Dendritic cell treated with granulocyte-macrophage colony-stimulating factor and Interleukin-4, amounts not matched to agents 40 ng/mL and 50 ng/mL, for 4 days (primary cell): ENCODE results near the gene TAB3.
"Not testable (repeated sequence)": the region's sequence is repeated elsewhere in the genome, so short reads cannot be mapped to it uniquely, and the experiment has no call there.

Experiments
- H3K27ac Mint-ChIP-seq: one replicate; pipeline ENCODE4 v1.8.0; 2022; ENCODE audit warnings: mild to moderate bottlenecking, mixed read lengths
- H3K27me3 Mint-ChIP-seq: one replicate; pipeline ENCODE4 v1.8.0; 2022; ENCODE audit warnings: mild to moderate bottlenecking, mixed read lengths
- H3K36me3 Mint-ChIP-seq: one replicate; pipeline ENCODE4 v1.8.0; 2022; ENCODE audit warnings: low read depth, mixed read lengths
- H3K4me1 Mint-ChIP-seq: one replicate; pipeline ENCODE4 v1.8.0; 2022; ENCODE audit warnings: low read depth, mixed read lengths
- H3K4me3 Mint-ChIP-seq: one replicate; pipeline ENCODE4 v1.8.0; 2022; ENCODE audit warnings: mild to moderate bottlenecking, moderate library complexity, mixed read lengths
- H3K9me3 Mint-ChIP-seq: one replicate; pipeline ENCODE4 v1.8.0; 2022; ENCODE audit warnings: mixed read lengths
- intact Hi-C: fragments of 100-400 bp; cut with micrococcal nuclease; formaldehyde crosslinking; loops from one replicate; pipeline ENCODE4 v1.15.0; 2022

Gene TAB3

DNA sequence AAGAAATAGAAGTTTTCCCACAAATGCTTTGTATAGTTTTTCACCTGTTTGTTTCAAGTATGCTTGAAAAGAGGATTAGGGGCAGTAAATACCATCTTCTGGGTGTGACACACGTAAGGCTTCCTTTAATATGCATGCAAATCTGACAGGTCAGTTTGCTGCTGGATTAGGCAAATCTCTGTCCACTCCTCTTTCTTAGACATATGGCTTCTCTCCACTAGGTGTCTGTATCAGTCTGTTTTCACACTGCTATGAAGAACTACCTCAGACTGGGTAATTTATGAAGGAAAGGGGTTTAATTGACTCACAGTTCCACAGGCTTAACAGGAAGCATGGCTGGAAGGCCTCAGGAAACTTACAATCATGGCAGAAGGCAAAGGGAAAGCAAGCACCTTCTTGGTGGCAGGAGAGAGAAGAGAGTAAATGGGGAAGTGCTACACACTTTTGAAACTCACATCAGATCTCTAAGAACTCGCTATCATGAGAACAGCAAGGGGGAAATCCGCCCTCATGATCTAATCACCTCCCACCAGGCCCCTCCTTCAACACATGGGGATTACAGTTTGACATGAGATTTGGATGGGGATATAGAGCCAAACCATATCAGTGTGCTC lies 66.9 kb downstream of the TAB3 start:
- Mint-ChIP-seq H3K9me3 (no peaks in the 10 kb centered on the region), H3K27me3 (no peaks in the 10 kb centered on the region), H3K4me3 (no peak overlapping the region), H3K27ac (peak overlapping the region; percentile 47), H3K36me3 (no peaks in the 10 kb centered on the region), H3K4me1 (peaks cover 32% of the 10 kb centered on the region)
- intact Hi-C loops: loop anchor here (5.0 kb wide), 1 partner anchor 90 kb away; no protein-coding TSS in a partner anchor

DNA sequence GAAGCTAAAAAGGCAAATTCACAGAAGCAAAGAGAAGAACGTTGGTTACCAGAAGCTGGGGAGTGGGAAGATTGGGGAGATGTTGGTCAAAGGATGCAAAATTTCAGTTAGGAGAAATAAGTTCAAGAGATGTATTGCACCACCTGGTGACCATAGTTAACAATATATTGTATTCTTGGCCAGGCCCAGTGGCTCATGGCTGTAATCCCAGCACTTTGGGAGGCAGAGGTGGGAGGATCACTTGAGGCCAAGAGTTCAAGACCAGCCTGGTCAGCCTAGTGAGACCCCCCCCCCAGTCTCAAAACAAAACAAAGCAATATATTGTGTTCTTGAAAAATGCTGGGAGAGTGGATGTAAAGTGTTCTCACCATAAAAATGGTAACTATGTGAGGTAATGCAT lies 67.9 kb downstream of the TAB3 start:
- Mint-ChIP-seq H3K9me3 (no peaks in the 10 kb centered on the region), H3K27me3 (no peaks in the 10 kb centered on the region), H3K27ac (peak overlapping the region; percentile 46), H3K36me3 (no peaks in the 10 kb centered on the region), H3K4me3 (no peak overlapping the region), H3K4me1 (peaks cover 32% of the 10 kb centered on the region)
- intact Hi-C loops: loop anchor here (5.0 kb wide), 1 partner anchor 89 kb away; no protein-coding TSS in a partner anchor

DNA sequence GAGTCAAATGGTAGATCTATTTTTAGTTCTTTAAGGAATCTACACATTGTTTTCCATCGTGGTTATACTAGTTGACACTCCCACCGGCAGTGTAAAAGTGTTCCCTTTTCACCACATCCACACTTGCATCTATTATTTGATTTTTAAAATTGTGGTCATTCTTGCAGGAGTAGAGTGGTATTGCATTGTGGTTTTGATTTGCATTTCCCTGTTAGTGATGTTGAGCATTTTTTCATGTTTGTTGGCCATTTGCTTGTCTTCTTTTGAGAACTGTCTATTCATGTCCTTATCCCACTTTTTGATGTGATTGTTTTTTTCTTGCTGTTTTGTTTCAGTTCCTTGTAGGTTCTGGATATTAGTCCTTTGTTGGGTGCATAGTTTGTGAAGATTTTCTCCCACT lies 70.0 kb downstream of the TAB3 start:
- Mint-ChIP-seq H3K27ac (peak overlapping the region; percentile 43), H3K9me3 (no peaks in the 10 kb centered on the region), H3K4me1 (peaks cover 27% of the 10 kb centered on the region), H3K27me3 (no peaks in the 10 kb centered on the region), H3K4me3 (no peak overlapping the region), H3K36me3 (no peaks in the 10 kb centered on the region)
- intact Hi-C loops: no loop called here

DNA sequence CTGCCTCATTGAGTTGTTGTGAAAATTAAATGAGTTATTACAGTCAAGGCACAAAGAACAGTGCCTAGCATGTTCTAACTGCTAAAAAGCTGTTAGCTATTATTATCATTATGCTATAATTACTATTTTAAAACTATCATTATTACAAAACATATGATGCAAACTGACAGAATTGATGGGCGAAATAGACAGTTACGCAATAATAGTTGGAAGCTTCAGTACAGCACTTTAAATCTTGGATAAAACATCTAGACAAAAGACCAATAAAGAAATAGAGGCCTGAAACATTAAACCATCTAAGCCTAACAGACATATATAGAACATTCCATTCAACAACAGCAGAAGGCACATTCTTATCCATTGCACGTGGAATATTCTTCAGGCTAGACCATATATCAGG lies 73.0 kb downstream of the TAB3 start:
- Mint-ChIP-seq H3K36me3 (no peaks in the 10 kb centered on the region), H3K9me3 (no peaks in the 10 kb centered on the region), H3K27me3 (no peaks in the 10 kb centered on the region), H3K4me1 (peaks cover 33% of the 10 kb centered on the region), H3K4me3 (no peak overlapping the region), H3K27ac (no peak overlapping the region)
- intact Hi-C loops: no loop called here

DNA sequence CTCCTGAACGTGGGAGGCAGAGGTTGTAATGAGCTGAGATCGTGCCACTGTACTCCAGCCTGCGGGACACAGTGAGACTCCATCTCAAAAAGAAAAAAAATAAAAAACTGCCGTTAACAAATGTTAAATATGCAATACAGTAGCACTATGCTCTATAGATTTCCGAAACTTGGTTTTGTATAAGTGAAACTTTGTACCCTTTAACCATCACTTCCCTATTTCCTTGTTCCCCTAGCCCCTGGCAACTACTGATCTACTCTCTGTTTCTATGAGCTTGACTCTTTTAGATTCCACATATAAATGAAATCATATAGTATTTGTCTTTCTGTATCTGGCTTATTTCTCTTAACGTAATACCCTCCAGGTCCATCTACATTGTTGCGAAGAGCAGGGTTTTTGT lies 74.1 kb downstream of the TAB3 start:
- no peak overlapping the region for H3K27ac Mint-ChIP-seq
- intact Hi-C loops: no loop called here

DNA sequence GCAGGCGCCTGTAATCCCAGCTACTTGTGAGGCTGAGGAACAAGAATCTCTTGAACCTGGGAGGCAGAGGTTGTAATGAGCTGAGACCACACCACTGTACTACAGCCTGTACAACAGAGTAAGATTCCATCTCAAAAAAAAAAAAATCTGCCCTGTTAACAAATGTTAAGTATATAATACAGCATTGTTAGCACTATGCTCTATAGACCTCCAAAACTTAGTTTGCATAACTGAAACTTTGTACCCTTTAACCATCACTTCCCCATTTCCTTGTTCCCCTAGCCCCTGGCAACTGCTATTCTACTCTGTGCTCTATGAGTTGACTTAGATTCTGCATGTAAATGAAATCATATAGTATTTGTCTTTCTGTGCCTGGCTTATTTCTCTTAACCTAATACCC lies 76.7 kb downstream of the TAB3 start:
- Mint-ChIP-seq H3K27me3 (no peaks in the 10 kb centered on the region), H3K36me3 (no peaks in the 10 kb centered on the region), H3K4me1 (peaks cover 17% of the 10 kb centered on the region), H3K4me3 (no peak overlapping the region), H3K9me3 (no peaks in the 10 kb centered on the region), H3K27ac (no peak overlapping the region)
- intact Hi-C loops: no loop called here

More for the DNA sequence above, 74.1 kb downstream of the TAB3 start:
- H3K4me3 Mint-ChIP-seq: no peak overlapping the region
- H3K4me1 Mint-ChIP-seq: peaks cover 33% of the 10 kb centered on the region
- no peaks in the 10 kb centered on the region for H3K9me3 Mint-ChIP-seq
- H3K27me3 Mint-ChIP-seq: no peaks in the 10 kb centered on the region
- no peaks in the 10 kb centered on the region for H3K36me3 Mint-ChIP-seq

DNA sequence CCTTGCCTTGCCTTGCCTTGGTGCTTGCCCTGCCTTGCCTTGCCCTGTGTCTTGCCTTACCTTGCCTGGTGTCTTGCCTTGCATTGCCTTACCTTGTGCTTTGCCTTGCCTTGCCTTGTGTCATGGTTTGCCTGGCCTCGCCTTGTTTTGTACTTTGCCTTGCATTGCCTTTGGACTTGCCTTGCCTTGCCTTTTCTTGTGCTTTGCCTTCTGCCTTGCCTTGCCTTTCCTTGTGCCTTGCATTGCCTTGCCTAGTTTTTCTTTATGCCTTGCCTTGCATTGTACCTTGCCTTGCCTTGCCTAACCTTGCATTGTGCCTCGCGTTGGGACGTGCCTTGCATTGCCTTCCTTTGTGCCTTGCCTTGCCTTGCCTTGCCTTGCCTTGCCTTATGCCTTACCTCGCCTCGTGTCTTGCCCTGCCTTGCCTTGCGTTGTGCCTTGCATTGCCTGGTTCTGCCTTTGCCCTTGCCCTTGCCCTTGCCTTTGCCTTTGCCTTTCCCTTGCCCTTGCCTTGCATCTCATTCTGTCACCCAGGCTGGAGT lies 82.8 kb downstream of the TAB3 start:
- H3K4me1 Mint-ChIP-seq: no peaks in the 10 kb centered on the region
- intact Hi-C loops: no loop called here
- no peak overlapping the region for H3K4me3 Mint-ChIP-seq
- H3K27me3 Mint-ChIP-seq: no peaks in the 10 kb centered on the region
- H3K27ac Mint-ChIP-seq: peak overlapping the region; percentile 40
- H3K9me3 Mint-ChIP-seq: no peaks in the 10 kb centered on the region
- H3K36me3 Mint-ChIP-seq: no peaks in the 10 kb centered on the region

DNA sequence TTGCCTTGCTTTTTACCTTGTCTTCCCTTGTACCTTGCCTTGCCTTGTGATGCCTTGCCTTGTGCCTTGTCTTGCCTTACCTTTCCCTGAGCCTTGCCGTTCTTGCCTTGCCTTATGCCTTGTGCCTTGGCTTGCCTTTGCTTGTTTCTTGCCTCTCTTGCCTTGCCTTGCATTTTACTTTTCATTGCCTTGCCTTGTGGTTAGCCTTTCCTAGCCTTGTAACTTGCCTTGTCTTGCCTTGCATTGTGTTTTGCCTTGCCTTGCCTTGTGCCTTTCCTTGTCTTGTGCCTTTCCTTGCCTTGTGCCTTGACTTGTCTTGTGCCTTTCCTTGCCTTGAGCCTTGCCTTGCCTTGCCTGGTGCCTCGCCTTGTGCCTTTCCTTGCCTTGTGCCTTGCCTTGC lies 84.6 kb downstream of the TAB3 start:
- Mint-ChIP-seq H3K4me1 (no peaks in the 10 kb centered on the region), H3K4me3 (no peak overlapping the region), H3K27ac (no peak overlapping the region), H3K36me3 (no peaks in the 10 kb centered on the region), H3K9me3 (no peaks in the 10 kb centered on the region), H3K27me3 (no peaks in the 10 kb centered on the region)
- intact Hi-C loops: no loop called here

DNA sequence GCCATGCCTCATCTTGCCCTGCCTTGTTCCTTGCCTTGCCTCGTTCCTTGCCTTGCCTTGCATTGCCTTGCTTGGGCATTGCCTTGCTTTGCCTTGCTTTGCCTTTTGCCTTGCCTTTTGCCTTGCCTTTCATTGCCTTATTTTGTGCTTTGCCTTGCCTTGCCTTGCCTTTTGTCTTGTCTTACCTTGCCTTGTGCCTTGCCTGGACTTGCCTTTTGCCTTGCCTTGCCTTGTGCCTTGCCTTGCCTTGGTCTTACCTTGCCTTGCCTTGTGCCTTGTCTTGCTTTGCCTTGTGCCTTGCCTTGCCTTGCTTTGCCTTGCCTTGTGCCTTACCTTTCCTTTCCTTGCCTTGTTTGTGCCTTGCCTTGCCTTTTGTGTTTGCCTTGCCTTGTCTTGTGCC lies 88.2 kb downstream of the TAB3 start:
- intact Hi-C loops: no loop called here
- Mint-ChIP-seq H3K4me3 (no peak overlapping the region), H3K36me3 (no peaks in the 10 kb centered on the region), H3K4me1 (no peaks in the 10 kb centered on the region), H3K27me3 (no peaks in the 10 kb centered on the region), H3K9me3 (no peaks in the 10 kb centered on the region), H3K27ac (no peak overlapping the region)

DNA sequence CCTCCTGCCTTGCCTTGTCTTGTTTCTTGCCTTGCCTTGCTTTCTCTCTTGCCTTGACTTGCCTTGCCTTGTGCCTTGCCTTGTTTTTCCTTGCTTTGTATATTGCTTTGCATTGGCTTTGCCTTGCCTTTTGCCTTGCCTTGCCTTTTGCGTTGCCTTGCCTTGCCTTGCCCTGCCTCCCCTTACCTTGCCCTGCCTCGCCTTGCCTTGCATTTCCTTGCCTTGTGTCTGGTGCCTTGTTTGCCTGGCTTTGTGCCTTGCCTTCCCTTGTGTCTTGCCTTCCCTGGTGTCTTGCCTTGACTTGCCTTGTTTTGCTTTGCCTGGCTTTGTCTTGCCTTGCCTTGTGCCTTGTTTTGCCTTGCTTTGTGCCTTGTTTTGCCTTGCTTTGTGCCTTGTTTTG lies 89.7 kb downstream of the TAB3 start:
- intact Hi-C loops: no loop called here
- Mint-ChIP-seq H3K27ac (no peak overlapping the region), H3K4me1 (no peaks in the 10 kb centered on the region), H3K36me3 (no peaks in the 10 kb centered on the region), H3K9me3 (no peaks in the 10 kb centered on the region), H3K4me3 (no peak overlapping the region), H3K27me3 (no peaks in the 10 kb centered on the region)

DNA sequence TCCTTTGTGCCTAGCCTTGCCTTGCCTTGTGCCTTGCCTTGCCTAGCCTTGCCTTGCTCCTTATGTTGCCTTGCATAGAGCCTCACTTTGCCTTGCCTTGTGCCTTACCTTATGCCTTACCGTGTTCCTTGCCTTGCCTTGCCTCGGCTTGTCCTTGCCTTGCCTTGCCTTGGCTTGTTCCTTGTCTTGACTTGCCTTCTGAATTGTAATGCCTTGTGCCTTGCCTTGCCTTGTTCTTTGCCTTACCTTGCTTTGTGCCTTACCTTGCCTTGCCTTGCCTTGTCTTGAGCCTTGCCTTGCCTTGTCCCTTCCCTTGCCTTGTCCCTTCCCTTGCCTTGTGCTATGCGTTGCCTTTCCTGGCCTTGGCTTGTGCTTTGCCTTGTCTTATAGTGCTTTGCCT lies 90.2 kb downstream of the TAB3 start:
- H3K9me3 Mint-ChIP-seq: no peaks in the 10 kb centered on the region
- H3K4me3 Mint-ChIP-seq: no peak overlapping the region
- no peaks in the 10 kb centered on the region for H3K36me3 Mint-ChIP-seq
- H3K27me3 Mint-ChIP-seq: no peaks in the 10 kb centered on the region
- no peaks in the 10 kb centered on the region for H3K4me1 Mint-ChIP-seq
- intact Hi-C loops: no loop called here
- no peak overlapping the region for H3K27ac Mint-ChIP-seq

DNA sequence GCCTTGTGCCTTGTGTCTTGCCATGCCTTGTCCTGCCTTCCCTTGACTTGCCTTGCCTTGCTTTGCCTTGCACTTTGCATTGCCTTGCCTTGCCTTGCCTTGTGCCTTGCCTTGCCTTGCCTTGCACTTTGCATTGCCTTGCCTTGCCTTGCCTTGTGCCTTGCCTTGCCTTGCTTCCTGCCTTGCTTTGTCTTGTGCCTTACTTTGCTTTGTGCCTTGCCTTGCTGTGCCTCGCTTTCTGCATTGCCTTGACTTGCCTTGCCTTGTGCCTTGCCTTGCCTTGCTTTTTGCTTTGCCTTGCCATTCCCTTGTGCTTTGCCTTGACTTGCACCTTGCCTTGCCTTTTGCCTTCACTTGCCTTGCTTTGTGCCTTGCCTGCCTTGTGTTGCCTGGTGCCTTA lies 91.8 kb downstream of the TAB3 start:
- H3K4me1 Mint-ChIP-seq, H3K27ac Mint-ChIP-seq, H3K36me3 Mint-ChIP-seq, H3K27me3 Mint-ChIP-seq, intact Hi-C loops, H3K9me3 Mint-ChIP-seq, H3K4me3 Mint-ChIP-seq: not testable (repeated sequence)

DNA sequence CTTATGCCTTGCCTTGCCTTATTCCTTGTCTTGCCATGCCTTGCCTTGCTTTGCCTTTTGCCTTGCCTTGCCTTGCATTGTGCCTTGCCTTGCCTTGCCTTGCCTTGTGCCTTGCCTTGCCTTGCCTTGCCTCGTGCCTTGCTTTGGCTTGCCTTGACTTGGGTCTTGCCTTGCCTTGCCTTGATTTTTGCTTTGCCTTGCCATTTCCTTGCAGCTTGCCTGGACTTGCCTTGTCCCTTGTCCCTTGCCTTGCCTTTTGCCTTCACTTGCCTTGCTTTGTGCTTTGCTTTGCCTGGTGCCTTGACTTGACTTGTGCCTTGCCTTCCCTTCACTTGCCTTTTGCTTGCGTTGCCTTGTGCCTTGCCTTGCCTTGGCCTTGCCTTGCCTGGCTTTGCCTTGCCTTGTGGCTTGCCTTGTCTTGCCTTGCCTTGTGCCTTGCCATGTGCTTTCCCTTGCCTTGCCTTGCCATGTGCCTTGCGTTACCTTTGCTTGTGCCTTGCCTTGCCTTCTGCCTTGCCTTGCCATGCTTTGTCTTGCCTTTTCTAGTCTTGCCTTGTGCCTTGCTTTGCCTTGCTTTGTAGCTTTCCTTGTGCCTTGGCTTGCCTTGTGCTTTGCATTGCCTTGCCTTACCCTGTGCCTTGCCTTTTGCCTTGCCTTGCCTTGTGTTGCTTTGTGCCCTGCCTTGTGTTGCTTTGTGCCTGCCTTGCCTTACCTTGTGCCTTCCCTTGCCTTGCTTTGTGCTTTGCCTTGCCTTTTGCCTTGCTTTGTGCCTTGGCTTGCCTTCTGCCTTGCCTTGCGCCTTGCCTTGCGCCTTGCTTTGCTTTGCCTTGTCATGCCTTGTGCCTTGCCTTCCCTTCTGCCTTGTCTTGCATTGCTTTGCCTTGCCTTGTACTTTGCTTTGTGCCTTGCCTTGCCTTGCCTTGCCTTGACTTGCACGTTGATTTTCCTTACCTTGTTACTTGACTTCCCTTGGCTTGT lies 92.8 kb downstream of the TAB3 start:
- no peaks in the 10 kb centered on the region for H3K36me3 Mint-ChIP-seq
- no peaks in the 10 kb centered on the region for H3K27me3 Mint-ChIP-seq
- no peak overlapping the region for H3K27ac Mint-ChIP-seq
- no peak overlapping the region for H3K4me3 Mint-ChIP-seq
- intact Hi-C loops: no loop called here
- no peaks in the 10 kb centered on the region for H3K4me1 Mint-ChIP-seq
- no peaks in the 10 kb centered on the region for H3K9me3 Mint-ChIP-seq

DNA sequence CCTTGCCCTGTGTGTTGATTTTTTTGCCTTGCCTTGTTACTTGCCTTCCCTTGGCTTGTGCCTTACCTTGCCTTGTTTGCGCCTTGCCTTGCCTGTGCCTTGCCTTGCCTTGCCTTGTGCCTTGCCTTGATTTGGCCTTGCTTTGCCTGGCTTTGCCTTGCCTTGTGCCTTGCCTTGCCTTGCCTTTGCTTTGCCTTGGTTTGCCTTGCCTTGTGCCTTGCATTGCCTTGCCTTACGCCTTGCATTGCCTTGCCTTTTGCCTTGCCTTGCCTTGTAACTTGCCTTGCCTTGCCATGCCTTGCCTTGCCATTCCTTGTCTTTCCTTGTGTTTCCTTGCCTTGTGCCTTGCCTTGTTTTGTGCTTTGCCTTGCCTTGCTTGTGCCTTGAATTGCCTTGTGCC lies 94.6 kb downstream of the TAB3 start:
- no peaks in the 10 kb centered on the region for H3K36me3 Mint-ChIP-seq
- no peaks in the 10 kb centered on the region for H3K27me3 Mint-ChIP-seq
- H3K9me3 Mint-ChIP-seq: peaks cover 2% of the 10 kb centered on the region
- no peaks in the 10 kb centered on the region for H3K4me1 Mint-ChIP-seq
- no peak overlapping the region for H3K4me3 Mint-ChIP-seq
- intact Hi-C loops: no loop called here
- no peak overlapping the region for H3K27ac Mint-ChIP-seq
